H1 (cell line): Measurements from ENCODE around the gene KDM8. TPM values are rescaled to one million over a fixed set of nuclear protein-coding genes. Genes with fewer than 3 reads are reported as not detected.

Experiments used
- ATF2 ChIP-seq: IDR thresholded peaks from 2 replicates; pipeline ENCODE4 v1.6.1; 2012; ENCODE audit warnings: low read length, inconsistent platforms
- ATF3 ChIP-seq: IDR thresholded peaks from 2 replicates; pipeline ENCODE4 v1.6.1; 2011; ENCODE audit warnings: low read depth, mild to moderate bottlenecking, low read length; ENCODE audit not compliant: insufficient read depth
- CBX8 ChIP-seq: fragments of 300-800, 300-1000 bp; sonication (generic); IDR thresholded peaks from 2 replicates; pipeline ENCODE4 v1.7.1; 2016; ENCODE audit warnings: low read depth, low read length, borderline replicate concordance
- CREB1 ChIP-seq: IDR thresholded peaks from 2 replicates; pipeline ENCODE4 v1.6.1; 2012; ENCODE audit warnings: inconsistent platforms
- FOSL1 ChIP-seq: IDR thresholded peaks from 2 replicates; pipeline ENCODE4 v1.6.1; 2011; ENCODE audit warnings: mild to moderate bottlenecking, low read depth, low read length, moderate library complexity; ENCODE audit not compliant: insufficient read depth
- JUN ChIP-seq: IDR thresholded peaks from 2 replicates; pipeline ENCODE4 v1.6.1; 2011; ENCODE audit warnings: low read depth, mild to moderate bottlenecking, improper control_type of control experiment, low read length
- PHF8 ChIP-seq: fragments of 200-600 bp; sonication (generic); conservative IDR thresholded peaks from 2 replicates; pipeline ENCODE4 v1.7.1; 2012; ENCODE audit warnings: low read depth, mild to moderate bottlenecking, inconsistent platforms, low read length, moderate library complexity
- RFX5 ChIP-seq: IDR thresholded peaks from 2 replicates; pipeline ENCODE4 v1.6.1; 2011; ENCODE audit warnings: low read depth, low read length, improper control_type of control experiment, borderline replicate concordance
- TEAD4 ChIP-seq: IDR thresholded peaks from 2 replicates; pipeline ENCODE4 v1.6.1; 2012; ENCODE audit warnings: low read depth, low read length, inconsistent platforms, mixed read lengths
- ZNF274 ChIP-seq: IDR thresholded peaks from 2 replicates; pipeline ENCODE4 v1.7.0; 2012; ENCODE audit warnings: low read length, borderline replicate concordance; ENCODE audit errors: extremely low read depth
- polyA plus RNA-seq, 7 experiments: library from polyadenylated mRNA; depleted of rRNA in 3 of 7; stranded (reverse) in 5 of 7; unstranded in 2 of 7; fragments of >200 nt in 5 of 7; fragments of 200-250 nt in 2 of 7; gene quantifications; 1 replicate in 5 of 7; 2 replicates in 1 of 7; 4 replicates in 1 of 7; pipeline versions ENCODE4 v1.2.1 to v1.2.3, GENCODE V29; 2011 to 2013; ENCODE audit warnings: missing spikeins in 2 of 7, mixed read lengths in 2 of 7
- total RNA-seq: library from RNA; stranded (reverse); fragmentation: NEBNext Ultra II Directional; extraction: Animal tissue kit (Norgen Biotek cat#: 25700); gene quantifications from 2 replicates; pipeline ENCODE4 v1.2.1, GENCODE V29; 2021

KDM8 gene
- total and polyA plus RNA-seq, 2 of the 8 experiments (the other 6 are each of a cell fraction or from before 2014, with no cell fraction given) = 10.3 to 12.8 TPM

DNA sequence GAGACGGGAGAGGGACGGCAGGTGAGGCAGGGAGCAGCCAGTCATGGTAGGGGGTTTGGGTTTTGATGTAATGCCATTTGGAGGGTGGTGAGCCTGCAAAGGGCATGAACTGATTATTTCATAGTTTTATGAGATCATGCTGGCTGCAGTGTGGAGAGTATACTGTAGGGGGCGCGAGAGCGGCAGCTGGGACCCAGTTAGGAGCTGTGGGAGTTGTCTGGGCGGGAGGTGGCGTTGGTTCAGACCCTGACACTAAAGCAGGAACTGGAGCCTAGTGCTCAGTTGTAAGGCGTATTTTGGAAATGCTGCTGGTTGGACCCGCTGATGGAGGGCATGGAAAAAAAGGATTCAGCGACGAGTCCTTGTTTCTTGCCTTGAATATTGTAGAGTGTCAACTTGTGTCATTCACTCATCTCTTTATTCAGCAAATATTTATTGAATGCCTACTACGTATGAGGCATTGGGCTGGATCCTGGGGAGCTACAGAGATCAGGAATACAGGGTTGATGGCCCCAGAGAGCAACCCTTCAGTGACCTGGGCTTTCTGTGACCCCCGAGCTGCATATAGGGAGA is 23.7 kb upstream of the KDM8 start (continued):
- TF ChIP-seq ATF2 (no peak), FOSL1 (no peak), PHF8 (no peak), ATF3 (0 out of 2 replicates have a peak, but pooled peaks have one; percentile 9), JUN (no peak), CBX8 (no peak), ZNF274 (no peak), CREB1 (no peak), TEAD4 (no peak), RFX5 (no peak)
